Nephron progenitor cell (in vitro differentiated cells): ENCODE data around the gene PRKCA.

Experiments
- DNase-seq: peaks from one replicate; pipeline ENCODE4 v3.0.0; 2021
- H3K27ac Mint-ChIP-seq: 2 replicates; pipeline ENCODE4 v1.8.0; 2021; ENCODE audit warnings: mild to moderate bottlenecking, moderate library complexity, mixed read lengths
- H3K27me3 Mint-ChIP-seq: 2 replicates; pipeline ENCODE4 v1.8.0; 2021; ENCODE audit warnings: mild to moderate bottlenecking, low read depth, mixed read lengths; ENCODE audit not compliant: poor library complexity
- H3K36me3 Mint-ChIP-seq: 2 replicates; pipeline ENCODE4 v1.8.0; 2021; ENCODE audit warnings: low read depth, mixed read lengths
- H3K4me1 Mint-ChIP-seq: 2 replicates; pipeline ENCODE4 v1.8.0; 2021; ENCODE audit warnings: mixed read lengths
- H3K4me3 Mint-ChIP-seq: 2 replicates; pipeline ENCODE4 v1.8.0; 2021; ENCODE audit warnings: mild to moderate bottlenecking, moderate library complexity, mixed read lengths
- H3K9me3 Mint-ChIP-seq: 2 replicates; pipeline ENCODE4 v1.8.0; 2021; ENCODE audit warnings: mild to moderate bottlenecking, moderate library complexity, mixed read lengths
- CTCF ChIP-seq: fragments of 200-600 bp; sonication (generic); IDR thresholded peaks from 2 replicates; pipeline ENCODE4 v1.5.0; 2021; ENCODE audit warnings: antibody characterized with exemption

The PRKCA gene

GRCh38 chr17:66678061-66678460 lies 375.6 kb downstream of the PRKCA start:
- Mint-ChIP-seq H3K4me3 (no peak overlapping the region), H3K27ac (no peak overlapping the region), H3K36me3 (peaks cover 5% of the 10 kb centered on the region), H3K27me3 (no peaks in the 10 kb centered on the region), H3K4me1 (peaks cover 49% of the 10 kb centered on the region), H3K9me3 (peaks cover 13% of the 10 kb centered on the region)
- TF ChIP-seq CTCF: no peak
- no peak for DNase-seq

- H3K36me3 Mint-ChIP-seq: peaks cover 5% of the 10 kb centered on the region
Measured at GRCh38 chr17:66678827-66679226, 376.4 kb downstream of the PRKCA start.

GRCh38 chr17:66679631-66680517 lies 377.5 kb downstream of the PRKCA start:
- no peak for DNase-seq
- H3K27me3 Mint-ChIP-seq: no peaks in the 10 kb centered on the region
- no peak for TF ChIP-seq CTCF
- H3K4me1 Mint-ChIP-seq: peaks cover 40% of the 10 kb centered on the region
- H3K27ac Mint-ChIP-seq: peak overlapping the region; percentile 40
- no peak overlapping the region for H3K4me3 Mint-ChIP-seq
- H3K36me3 Mint-ChIP-seq: peaks cover 5% of the 10 kb centered on the region
- peaks cover 13% of the 10 kb centered on the region for H3K9me3 Mint-ChIP-seq

More at GRCh38 chr17:66678827-66679226, 376.4 kb downstream of the PRKCA start:
- Mint-ChIP-seq H3K27me3 (no peaks in the 10 kb centered on the region), H3K4me3 (no peak overlapping the region), H3K27ac (no peak overlapping the region), H3K9me3 (peaks cover 13% of the 10 kb centered on the region), H3K4me1 (peaks cover 48% of the 10 kb centered on the region)
- no peak for DNase-seq
- no peak for TF ChIP-seq CTCF

- peaks cover 13% of the 10 kb centered on the region for H3K9me3 Mint-ChIP-seq
- H3K4me3 Mint-ChIP-seq: no peak overlapping the region
- H3K27ac Mint-ChIP-seq: no peak overlapping the region
- no peaks in the 10 kb centered on the region for H3K27me3 Mint-ChIP-seq
- no peak for TF ChIP-seq CTCF
- DNase-seq: no peak
- H3K36me3 Mint-ChIP-seq: peaks cover 5% of the 10 kb centered on the region
- H3K4me1 Mint-ChIP-seq: peaks cover 20% of the 10 kb centered on the region
Measured at GRCh38 chr17:66682283-66682682, 379.9 kb downstream of the PRKCA start.

- Mint-ChIP-seq H3K9me3 (peaks cover 4% of the 10 kb centered on the region), H3K4me1 (peaks cover 20% of the 10 kb centered on the region), H3K4me3 (no peak overlapping the region), H3K36me3 (peaks cover 5% of the 10 kb centered on the region), H3K27me3 (peaks cover 3% of the 10 kb centered on the region), H3K27ac (no peak overlapping the region)
- no peak for DNase-seq
- TF ChIP-seq CTCF: no peak
Measured at GRCh38 chr17:66684261-66684660, 381.8 kb downstream of the PRKCA start.

- no peak for DNase-seq
- no peak overlapping the region for H3K4me3 Mint-ChIP-seq
- H3K4me1 Mint-ChIP-seq: peaks cover 24% of the 10 kb centered on the region
- no peak for TF ChIP-seq CTCF
- H3K36me3 Mint-ChIP-seq: peaks cover 4% of the 10 kb centered on the region
- H3K27ac Mint-ChIP-seq: no peak overlapping the region
- H3K27me3 Mint-ChIP-seq: peaks cover 3% of the 10 kb centered on the region
- H3K9me3 Mint-ChIP-seq: no peaks in the 10 kb centered on the region
Measured at GRCh38 chr17:66684731-66685130, 382.3 kb downstream of the PRKCA start.
